Pancreas (tissue), 10 donors: ENCODE data around the gene ABTB1. TPM values are rescaled to one million over a fixed set of nuclear protein-coding genes. Genes with fewer than 3 reads are reported as not detected.

ENCODE experiments used
- ATAC-seq, 4 donors: fragments of 200-7000 bp; cut with Tn5 transposase; one replicate each; pipeline versions ENCODE4 v1.8.0 to v1.9.1; 2020; ENCODE audit warnings: mild to moderate bottlenecking in 4 of 4, moderate library complexity in 4 of 4
- DNase-seq, 6 donors: peaks; one replicate each; pipeline ENCODE4 v3.0.0-alpha.2; 2020
- FAIRE-seq: peaks from 2 replicates; lab custom pipeline; 2012; peaks lifted over from hg19 to GRCh38; lab: Jason Lieb, UNC
- H3K27ac ChIP-seq, 4 donors: fragments of 200-600 bp; sonication (generic); 1 replicate in 3 of 4; 2 replicates in 1 of 4; pipeline versions ENCODE4 v1.5.0 to v1.8.0; 2020
- H3K27me3 ChIP-seq, 4 donors: fragments of 200-600 bp; one replicate each; pipeline ENCODE4 v1.8.0; 2021
- H3K36me3 ChIP-seq, 3 donors: fragments of 200-600 bp; sonication (generic) in 1 of 3; one replicate each; pipeline versions ENCODE4 v1.5.0 to v1.8.0; 2020 to 2021
- H3K4me1 ChIP-seq, 3 donors: fragments of 200-600 bp; one replicate each; pipeline ENCODE4 v1.8.0; 2021
- H3K4me3 ChIP-seq, 4 donors: fragments of 200-600 bp; sonication (generic) in 2 of 4; one replicate each; pipeline versions ENCODE4 v1.5.0 to v1.8.0; 2020 to 2021
- H3K9me3 ChIP-seq, 4 donors: fragments of 200-600 bp; one replicate each; pipeline ENCODE4 v1.8.0; 2021
- CTCF ChIP-seq, 4 donors: fragments of 200-600 bp; sonication (generic) in 3 of 4; IDR thresholded peaks; one replicate each; pipeline versions ENCODE4 v1.5.0 to v1.8.0; 2021; ENCODE audit warnings: antibody characterized with exemption in 4 of 4
- WGBS, 2 donors: extraction: QIAGEN DNeasy Blood & Tissue Kit; methylation state at CpG; one replicate each; pipeline ENCODE4 v1.1.7; 2013; 5-methylcytosine and 5-hydroxymethylcytosine counted together
- intact Hi-C, 3 donors: fragments of 100-400 bp; cut with DNase I; formaldehyde crosslinking; loops; one replicate each; pipeline versions ENCODE4 v1.11.1 to v1.14.2; 2022
- polyA plus RNA-seq, 2 donors: library from polyadenylated mRNA; stranded (reverse); fragments of 200-250 nt; gene quantifications; one replicate each; pipeline ENCODE4 v1.2.3, GENCODE V29; 2013
- total RNA-seq, 6 donors: library from RNA; stranded (reverse); fragmentation: NEBNext Ultra II Directional in 4 of 6; extraction: Animal tissue kit (Norgen Biotek cat#: 25700) in 4 of 6; gene quantifications; one replicate each; pipeline versions ENCODE4 v1.2.1 to v1.2.4, GENCODE V29; 2021 to 2023
- donor health status: healthy with polysubstance abuse.
- donor health status: DM: no; HTN: no; CAD: no; lungs with moderate emphysema.
- donor health status: DM: no; HTN: no; CAD: no.
- donor health status: control.
- donor health status: control.
- donor health status: Bipolar disorder and iron deficiency.
- donor health status: DM: yes; HTN: yes; CAD: no.
- donor health status: DM: no; HTN: no; CAD: no.
- donor health status: DM: no; HTN: no; CAD: no.
- donor health status: DM: yes; HTN: yes; CAD: no.

The ABTB1 gene
- total and polyA plus RNA-seq, 8 donors: 7.6 to 60.7 (median 17.2) TPM

DNA sequence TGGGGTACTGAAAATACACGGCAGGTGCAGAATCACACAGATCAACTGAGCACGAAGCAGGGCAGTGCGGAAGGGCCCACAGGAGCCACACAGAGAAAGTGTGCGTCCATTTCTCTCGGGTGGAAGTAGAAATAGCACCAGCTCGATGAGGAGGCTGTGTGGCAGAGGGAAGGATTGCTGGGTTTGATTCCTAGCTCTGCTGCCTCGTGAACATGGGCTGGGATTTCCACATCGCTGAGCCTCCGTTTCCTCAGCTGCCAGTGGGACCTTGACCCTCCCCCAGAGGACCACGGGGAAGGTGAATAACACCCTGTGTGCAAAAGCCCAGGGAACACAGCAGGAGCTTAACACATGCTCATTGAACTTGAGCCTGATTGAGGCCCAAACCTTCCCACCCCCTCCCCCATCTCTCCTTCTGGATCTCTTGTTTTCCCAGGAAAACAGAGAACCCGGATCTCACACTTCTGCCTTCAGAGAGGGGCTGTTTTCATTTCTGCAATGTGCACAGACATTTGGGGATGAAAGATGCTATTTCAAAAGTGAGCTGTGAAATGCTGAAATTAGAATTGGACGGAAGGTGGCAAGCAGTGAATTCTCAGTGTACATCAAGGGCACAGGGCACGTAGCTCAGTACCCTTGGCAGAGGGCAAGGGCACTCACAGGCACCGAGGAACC is 38.4 kb downstream of the ABTB1 start:
- 61 to 68% methylated on average over 14 of the region's 14 CpGs for WGBS, 2 donors
- H3K27ac ChIP-seq: no peak overlapping the region

GRCh38 chr3:127711896-127712295 is 39.1 kb downstream of the ABTB1 start:
- WGBS, 2 donors: 79 to 87% methylated on average over 14 of the region's 14 CpGs
- intact Hi-C loops: no loop called here

More for the DNA sequence above, 38.4 kb downstream of the ABTB1 start:
- Histone ChIP-seq H3K36me3 (no peaks in the 10 kb centered on the region), H3K9me3 (no peaks in the 10 kb centered on the region), H3K4me1 (no peaks in the 10 kb centered on the region), H3K27me3 (no peaks in the 10 kb centered on the region), H3K4me3 (no peak overlapping the region)
- intact Hi-C loops: no loop called here
- DNase-seq (no peak), ATAC-seq (no peak), FAIRE-seq (no peak)
- no peak for TF ChIP-seq CTCF (IDR thresholded peaks at IDR 0.05)

GRCh38 chr3:127712461-127712860 is 39.7 kb downstream of the ABTB1 start:
- H3K4me3 ChIP-seq: no peak overlapping the region
- no peaks in the 10 kb centered on the region for H3K36me3 ChIP-seq
- DNase-seq (peak in 1 of 6 donors; percentile 25), ATAC-seq (no peak), FAIRE-seq (no peak)
- H3K27me3 ChIP-seq: no peaks in the 10 kb centered on the region
- intact Hi-C loops: no loop called here
- H3K27ac ChIP-seq: no peak overlapping the region
- no peaks in the 10 kb centered on the region for H3K9me3 ChIP-seq
- TF ChIP-seq CTCF (IDR thresholded peaks at IDR 0.05): no peak
- WGBS, 2 donors: 71 to 76% methylated on average over 9 of the region's 9 CpGs
- H3K4me1 ChIP-seq: no peaks in the 10 kb centered on the region

More at GRCh38 chr3:127711896-127712295, 39.1 kb downstream of the ABTB1 start:
- peak in 2 of 6 donors; percentile 27 to 34 for DNase-seq
- TF ChIP-seq CTCF (IDR thresholded peaks at IDR 0.05): no peak
- no peaks in the 10 kb centered on the region for H3K9me3 ChIP-seq
- H3K4me3 ChIP-seq: no peak overlapping the region
- FAIRE-seq: no peak
- no peak overlapping the region for H3K27ac ChIP-seq
- H3K27me3 ChIP-seq: no peaks in the 10 kb centered on the region
- H3K4me1 ChIP-seq: no peaks in the 10 kb centered on the region
- no peaks in the 10 kb centered on the region for H3K36me3 ChIP-seq
- no peak for ATAC-seq

DNA sequence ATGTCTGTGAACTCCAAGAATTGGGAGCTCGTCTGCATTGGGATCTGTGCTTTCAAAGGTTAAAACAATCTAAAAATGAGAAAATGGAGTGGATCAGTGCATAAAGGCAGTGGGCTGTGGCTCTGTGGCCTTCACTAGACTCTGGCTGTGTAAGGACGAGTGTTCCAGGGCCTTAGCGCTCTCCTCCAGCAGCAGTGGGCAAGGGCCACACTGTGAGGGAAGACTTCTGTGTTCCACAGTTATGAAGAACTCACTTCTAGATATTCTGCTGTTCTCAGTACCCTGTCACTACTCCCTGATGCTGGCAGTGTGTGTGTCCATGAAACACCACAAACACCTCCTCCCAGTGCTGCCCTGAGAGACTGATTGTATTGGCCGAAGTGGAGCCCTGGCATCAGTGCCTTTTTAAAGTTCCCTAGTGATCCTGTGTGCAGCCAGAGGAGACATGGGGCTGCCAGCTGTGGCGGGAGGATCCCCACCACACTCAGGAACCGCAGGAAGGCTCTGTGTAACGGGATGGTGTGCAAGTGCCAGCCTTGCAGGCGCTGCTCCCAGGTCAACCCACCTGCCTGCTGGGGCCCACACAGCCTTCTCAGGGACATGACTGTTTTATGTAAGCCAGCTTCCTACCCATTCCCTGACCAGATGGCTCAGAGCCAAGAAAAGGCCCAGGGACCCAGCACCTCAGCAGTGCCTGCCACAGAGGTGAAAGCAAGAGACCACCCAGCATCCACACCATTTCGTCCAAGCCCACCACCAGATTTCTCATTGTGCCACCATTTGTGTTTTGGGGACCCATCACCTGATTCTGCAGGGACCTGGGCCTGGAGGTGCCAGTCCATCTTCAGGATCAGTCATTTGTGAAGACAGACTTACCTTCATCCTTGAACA is 40.4 kb downstream of the ABTB1 start:
- FAIRE-seq: no peak
- no peak overlapping the region for H3K27ac ChIP-seq
- WGBS, 2 donors: 71 to 74% methylated on average over 9 of the region's 9 CpGs
- no peaks in the 10 kb centered on the region for H3K36me3 ChIP-seq
- H3K4me3 ChIP-seq: no peak overlapping the region
- no peaks in the 10 kb centered on the region for H3K4me1 ChIP-seq
- intact Hi-C loops: no loop called here
- no peaks in the 10 kb centered on the region for H3K27me3 ChIP-seq
- TF ChIP-seq CTCF (IDR thresholded peaks at IDR 0.05): no peak
- ATAC-seq: no peak
- no peaks in the 10 kb centered on the region for H3K9me3 ChIP-seq
- DNase-seq: peak in 2 of 6 donors; percentile 26 to 32
